ENCODE results near the gene KCNIP1. TPM values are rescaled to one million over a fixed set of nuclear protein-coding genes. Genes with fewer than 3 reads are reported as not detected.
A peak's percentile ranks its signal among the peaks of the same experiment; 100 is the strongest.

The KCNIP1 gene
- total RNA-seq, 1 donor from 2014 or later = 0.16 TPM

- no peaks in the 10 kb centered on the region for H3K27me3 ChIP-seq (ENCODE audit: low read depth)
- TF ChIP-seq, protein P1, sequence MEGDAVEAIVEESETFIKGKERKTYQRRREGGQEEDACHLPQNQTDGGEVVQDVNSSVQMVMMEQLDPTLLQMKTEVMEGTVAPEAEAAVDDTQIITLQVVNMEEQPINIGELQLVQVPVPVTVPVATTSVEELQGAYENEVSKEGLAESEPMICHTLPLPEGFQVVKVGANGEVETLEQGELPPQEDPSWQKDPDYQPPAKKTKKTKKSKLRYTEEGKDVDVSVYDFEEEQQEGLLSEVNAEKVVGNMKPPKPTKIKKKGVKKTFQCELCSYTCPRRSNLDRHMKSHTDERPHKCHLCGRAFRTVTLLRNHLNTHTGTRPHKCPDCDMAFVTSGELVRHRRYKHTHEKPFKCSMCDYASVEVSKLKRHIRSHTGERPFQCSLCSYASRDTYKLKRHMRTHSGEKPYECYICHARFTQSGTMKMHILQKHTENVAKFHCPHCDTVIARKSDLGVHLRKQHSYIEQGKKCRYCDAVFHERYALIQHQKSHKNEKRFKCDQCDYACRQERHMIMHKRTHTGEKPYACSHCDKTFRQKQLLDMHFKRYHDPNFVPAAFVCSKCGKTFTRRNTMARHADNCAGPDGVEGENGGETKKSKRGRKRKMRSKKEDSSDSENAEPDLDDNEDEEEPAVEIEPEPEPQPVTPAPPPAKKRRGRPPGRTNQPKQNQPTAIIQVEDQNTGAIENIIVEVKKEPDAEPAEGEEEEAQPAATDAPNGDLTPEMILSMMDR (IDR thresholded peaks at IDR 0.05; ENCODE audit: borderline replicate concordance) = no peak
- H3K36me3 ChIP-seq = no peaks in the 10 kb centered on the region
- H3K4me3 ChIP-seq = no peak overlapping the region
- H3K27ac ChIP-seq (replicated peaks) = peak overlapping the region; percentile 93
- H3K4me1 ChIP-seq = peaks cover 58% of the 10 kb centered on the region
- H3K9me3 ChIP-seq (replicated peaks) = no peaks in the 10 kb centered on the region
- DNase-seq = peak; percentile 72
- intact Hi-C loops (cut with micrococcal nuclease) = no loop called here
These were observed 252.0 kb downstream of the KCNIP1 start for GRCh38 chr5:170755679-170756456.

- Histone ChIP-seq H3K9me3 (replicated peaks) (no peaks in the 10 kb centered on the region), H3K27ac (replicated peaks) (peak overlapping the region; percentile 93), H3K4me1 (peaks cover 50% of the 10 kb centered on the region), H3K27me3 (ENCODE audit: low read depth) (no peaks in the 10 kb centered on the region), H3K4me3 (peak overlapping the region; percentile 31), H3K36me3 (no peaks in the 10 kb centered on the region)
- DNase-seq = no peak
- TF ChIP-seq, protein P1 (IDR thresholded peaks at IDR 0.05; ENCODE audit: borderline replicate concordance) = no peak
- intact Hi-C loops (cut with micrococcal nuclease) = no loop called here
These were observed 252.9 kb downstream of the KCNIP1 start for GRCh38 chr5:170756691-170757090.

DNA sequence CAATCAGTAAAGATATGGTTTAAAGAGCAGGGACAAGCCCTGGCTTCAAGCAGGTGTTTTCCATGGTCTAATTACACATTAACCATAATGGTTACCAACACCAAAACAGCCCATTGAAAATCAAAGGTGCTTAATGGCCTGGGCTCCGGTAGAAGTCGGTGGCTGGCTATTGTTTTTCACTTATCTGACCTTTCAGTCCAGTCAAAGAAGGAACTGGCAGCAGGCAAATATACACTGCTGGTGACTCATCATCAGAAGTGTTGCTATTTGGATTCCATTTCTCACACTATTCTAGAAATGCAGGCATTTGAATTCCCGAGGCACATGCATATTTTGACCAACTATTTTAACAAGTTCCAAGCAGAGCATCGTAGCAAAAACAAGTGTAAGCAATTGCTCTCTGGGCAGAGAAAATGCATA lies 253.4 kb downstream of the KCNIP1 start:
- no peak for DNase-seq
- intact Hi-C loops (cut with micrococcal nuclease) = no loop called here
- no peaks in the 10 kb centered on the region for H3K27me3 ChIP-seq (ENCODE audit: low read depth)
- H3K36me3 ChIP-seq = no peaks in the 10 kb centered on the region
- peaks cover 45% of the 10 kb centered on the region for H3K4me1 ChIP-seq
- no peaks in the 10 kb centered on the region for H3K9me3 ChIP-seq (replicated peaks)
- H3K4me3 ChIP-seq = peak overlapping the region; percentile 31
- H3K27ac ChIP-seq (replicated peaks) = peak overlapping the region; percentile 93
- TF ChIP-seq, protein P1 (IDR thresholded peaks at IDR 0.05; ENCODE audit: borderline replicate concordance) = no peak

DNA sequence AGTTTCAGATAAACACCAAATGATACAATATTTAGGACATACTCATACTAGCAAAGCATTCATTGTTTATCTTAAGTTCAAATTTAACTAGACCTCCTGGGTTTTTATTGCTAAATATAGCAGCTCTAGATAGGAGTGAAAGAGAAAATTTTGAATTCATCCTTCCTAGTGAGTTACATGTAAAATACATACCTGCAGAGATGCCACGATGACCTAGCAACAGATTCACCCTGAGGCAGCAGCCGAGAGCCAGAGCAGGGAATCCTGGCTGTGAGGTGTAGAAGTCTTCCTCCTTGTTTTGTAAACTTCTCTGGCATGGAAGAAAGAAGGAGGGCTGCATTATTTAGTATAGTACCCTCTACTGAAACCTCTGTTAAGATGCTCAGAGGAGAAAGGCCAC lies 253.8 kb downstream of the KCNIP1 start:
- Histone ChIP-seq H3K36me3 (no peaks in the 10 kb centered on the region), H3K4me1 (peaks cover 40% of the 10 kb centered on the region), H3K27ac (replicated peaks) (peak overlapping the region; percentile 93), H3K4me3 (no peak overlapping the region), H3K9me3 (replicated peaks) (no peaks in the 10 kb centered on the region), H3K27me3 (ENCODE audit: low read depth) (no peaks in the 10 kb centered on the region)
- DNase-seq = no peak
- TF ChIP-seq, protein P1 (IDR thresholded peaks at IDR 0.05; ENCODE audit: borderline replicate concordance) = no peak
- intact Hi-C loops (cut with micrococcal nuclease) = no loop called here

DNA sequence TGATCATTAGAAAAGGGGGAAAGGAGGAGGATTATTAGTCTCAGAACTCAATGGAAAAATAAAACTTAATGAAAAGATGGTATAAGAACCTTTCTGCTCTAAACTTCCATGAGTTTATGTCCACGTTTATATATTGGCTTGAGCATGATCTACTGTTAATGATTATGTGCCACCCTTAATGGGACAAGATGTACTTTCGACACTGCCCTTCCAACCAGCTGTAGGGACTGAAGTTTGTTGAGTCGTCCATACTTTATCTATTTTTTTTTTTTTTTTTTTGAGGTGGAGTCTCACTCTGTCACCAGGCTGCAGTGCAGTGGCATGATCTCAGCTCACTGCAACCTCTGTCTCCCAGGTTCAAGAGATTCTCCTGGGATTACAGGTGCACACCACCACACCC lies 254.7 kb downstream of the KCNIP1 start:
- no peaks in the 10 kb centered on the region for H3K36me3 ChIP-seq
- intact Hi-C loops (cut with micrococcal nuclease) = no loop called here
- H3K27me3 ChIP-seq (ENCODE audit: low read depth) = no peaks in the 10 kb centered on the region
- DNase-seq = no peak
- H3K4me1 ChIP-seq = peaks cover 37% of the 10 kb centered on the region
- no peak overlapping the region for H3K4me3 ChIP-seq
- H3K27ac ChIP-seq (replicated peaks) = peak overlapping the region; percentile 93
- TF ChIP-seq, protein P1 (IDR thresholded peaks at IDR 0.05; ENCODE audit: borderline replicate concordance) = no peak
- no peaks in the 10 kb centered on the region for H3K9me3 ChIP-seq (replicated peaks)

Measured in left ventricle myocardium inferior (tissue), 1 donor.